ENCODE results near the gene LRRIQ3.

Gene LRRIQ3

DNA sequence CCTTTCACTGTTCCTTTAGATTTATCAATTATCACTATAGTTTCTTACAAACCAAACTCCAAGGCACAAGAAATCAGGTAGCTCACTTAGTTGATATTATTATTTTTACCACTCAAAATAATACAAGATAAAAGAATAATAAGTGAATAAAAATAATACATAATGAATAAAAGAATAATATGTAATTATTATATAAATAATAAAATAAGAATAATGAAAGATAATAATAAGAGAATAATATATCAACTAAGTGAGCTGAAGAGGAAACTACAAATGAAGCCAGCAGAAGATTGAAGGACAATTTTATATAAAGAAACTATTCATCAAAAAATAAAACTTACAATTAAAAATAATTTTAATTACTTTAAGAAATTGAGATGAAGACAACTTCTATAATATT lies 90.6 kb downstream of the LRRIQ3 start:
- no peak for DNase-seq

DNA sequence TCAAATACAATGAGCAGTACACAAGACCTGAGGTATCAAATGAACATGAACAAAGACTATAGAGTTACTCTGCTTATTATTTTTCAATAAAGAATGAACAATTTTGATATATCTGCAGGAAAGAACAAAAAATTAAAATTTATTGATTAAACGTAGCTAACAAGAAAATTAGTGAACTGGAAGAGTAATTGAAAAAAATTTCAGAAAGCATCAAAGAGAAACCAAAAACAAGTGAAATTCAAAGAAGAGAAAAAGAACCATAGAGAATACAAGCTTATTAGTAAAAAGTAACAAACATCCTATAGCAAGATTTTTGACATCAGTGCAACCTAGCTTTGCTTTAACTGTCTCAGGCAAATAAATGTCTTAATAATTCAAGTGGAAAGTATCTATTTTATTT lies 106.6 kb downstream of the LRRIQ3 start:
- DNase-seq = no peak

GRCh38 chr1:74083128-74083527 lies 114.8 kb downstream of the LRRIQ3 start:
- no peak for DNase-seq

DNA sequence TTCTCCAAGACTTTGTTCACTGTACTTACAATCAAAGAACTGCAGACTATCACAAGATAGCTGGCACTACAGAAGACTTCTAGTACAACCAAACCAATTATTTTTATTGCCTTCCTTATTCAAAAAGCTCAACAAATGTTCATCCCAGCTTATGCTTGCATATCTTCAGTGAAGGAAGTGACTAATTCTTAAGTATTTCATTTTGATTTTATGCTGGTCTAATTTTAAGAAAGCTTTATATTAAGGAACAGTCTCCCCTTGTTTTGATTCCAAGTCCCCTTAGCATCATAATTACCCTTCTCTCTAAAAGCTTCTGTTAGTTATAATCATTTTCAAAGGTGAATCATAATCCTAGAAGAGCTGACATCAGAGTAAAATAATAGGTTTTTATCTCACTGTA lies 132.9 kb downstream of the LRRIQ3 start:
- no peak for DNase-seq

- DNase-seq = no peak
Measured at GRCh38 chr1:74057719-74058118, 140.3 kb downstream of the LRRIQ3 start.

DNA sequence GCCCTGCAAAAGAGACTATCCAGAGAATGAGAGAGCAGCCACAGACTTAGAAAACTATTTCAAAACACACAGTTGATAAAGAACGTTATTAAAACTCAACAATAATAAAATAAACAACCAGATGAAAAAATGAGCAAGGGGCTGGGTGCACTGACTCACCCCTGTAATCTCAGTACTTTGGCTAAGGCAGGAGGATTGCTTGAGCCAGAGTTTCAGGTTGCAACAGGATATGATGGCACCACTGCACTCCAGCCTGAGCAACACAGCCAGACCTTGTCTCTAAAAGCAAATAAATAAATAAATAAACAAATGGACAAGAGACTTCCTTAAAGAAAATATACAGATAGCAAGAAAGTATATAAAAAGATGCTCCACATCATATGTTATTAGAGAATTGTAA lies 144.6 kb downstream of the LRRIQ3 start:
- DNase-seq = no peak

GRCh38 chr1:74050386-74050785 lies 147.6 kb downstream of the LRRIQ3 start:
- DNase-seq = no peak

GRCh38 chr1:74038042-74038441 lies 159.9 kb downstream of the LRRIQ3 start:
- DNase-seq = no peak

DNA sequence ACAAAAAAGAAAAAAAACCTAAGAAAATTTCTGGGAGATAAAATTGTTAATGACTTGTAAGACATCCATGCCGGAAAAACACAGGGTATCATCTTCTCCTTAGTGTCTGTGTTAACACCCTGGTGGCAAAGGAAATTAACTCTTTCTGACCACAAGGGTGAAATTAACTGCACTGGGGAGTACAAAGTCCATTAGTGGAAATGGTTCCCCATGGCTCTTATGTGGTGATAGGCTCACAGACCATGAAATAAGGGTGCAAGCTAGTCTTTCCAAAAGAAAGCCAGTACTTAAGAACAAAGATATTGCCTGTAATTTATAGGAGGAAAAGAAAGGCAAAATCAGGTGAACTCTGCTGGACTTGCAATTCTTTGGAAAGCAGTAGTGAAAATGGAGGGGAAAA lies 185.4 kb downstream of the LRRIQ3 start:
- DNase-seq = no peak

DNA sequence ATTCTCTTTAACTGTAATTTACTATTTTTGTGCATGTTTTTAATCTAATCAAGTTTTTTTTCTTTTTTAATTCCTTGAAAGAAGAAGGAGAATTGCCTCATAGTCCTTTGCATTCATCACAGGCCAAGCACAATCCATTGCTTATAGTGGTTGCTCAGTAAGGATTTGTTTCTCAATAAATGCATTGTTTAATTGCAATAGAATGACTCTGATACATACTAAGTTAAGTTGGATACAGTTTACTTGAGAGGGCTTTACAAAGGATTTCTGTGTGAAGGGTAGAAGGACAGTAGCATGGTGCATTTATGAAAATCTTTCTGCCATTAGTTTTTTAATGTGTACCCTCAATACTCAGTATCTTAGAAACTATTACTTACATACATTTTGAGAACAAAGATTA lies 186.2 kb downstream of the LRRIQ3 start:
- no peak for DNase-seq

DNA sequence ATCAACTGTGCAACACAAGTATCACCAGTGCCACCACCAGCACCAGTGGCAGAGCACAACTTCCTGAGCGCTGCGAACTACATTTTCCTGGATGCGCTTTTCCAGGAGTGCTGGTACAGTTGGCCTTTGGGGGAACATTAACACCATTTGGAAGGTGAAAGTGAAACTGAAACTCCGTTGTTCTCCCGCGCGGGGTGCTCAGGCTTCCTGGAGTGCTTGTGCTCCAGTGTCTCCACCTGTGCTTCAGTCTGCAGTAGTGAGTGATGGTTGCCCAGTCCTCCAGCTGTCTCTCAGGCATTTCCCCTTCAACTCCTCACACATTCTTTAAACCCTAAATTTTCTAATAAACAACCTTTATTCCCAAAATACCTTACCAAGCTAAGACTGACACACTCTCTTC lies 187.8 kb downstream of the LRRIQ3 start:
- DNase-seq = peak; percentile 13 to 47

DNA sequence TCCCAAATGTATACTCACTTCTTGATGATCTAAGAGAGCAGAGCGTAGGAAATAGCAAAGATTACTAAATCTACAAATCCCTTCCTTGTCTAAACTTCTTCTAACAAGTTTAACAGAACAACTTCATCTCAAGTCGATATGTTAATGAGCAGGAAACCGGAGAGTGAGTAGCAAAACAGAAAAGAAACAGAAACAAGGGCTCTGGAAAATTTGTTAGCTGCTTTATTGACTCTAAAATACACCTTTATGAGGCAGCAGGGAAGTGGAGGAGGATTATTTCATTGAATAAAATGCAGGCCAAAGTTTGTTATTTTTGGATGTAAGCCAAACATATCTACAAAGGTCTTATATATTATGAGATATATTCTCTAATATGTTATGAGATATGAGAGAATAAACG lies 192.4 kb downstream of the LRRIQ3 start:
- DNase-seq = no peak

- DNase-seq = no peak
Measured at GRCh38 chr1:74003806-74004205, 194.2 kb downstream of the LRRIQ3 start.

GRCh38 chr1:73998348-73998959 lies 199.5 kb downstream of the LRRIQ3 start:
- DNase-seq = peak in 1 of 2 experiments; percentile 3

GRCh38 chr1:73980324-73981040 lies 217.5 kb downstream of the LRRIQ3 start:
- DNase-seq = no peak

GRCh38 chr1:73979684-73980083 lies 218.3 kb downstream of the LRRIQ3 start:
- no peak for DNase-seq

- no peak for DNase-seq
Measured at GRCh38 chr1:73978964-73979363, 219.0 kb downstream of the LRRIQ3 start.
